Left colon (tissue), 2 donors: ENCODE data around the gene FRMD4A. TPM values are rescaled to one million over a fixed set of nuclear protein-coding genes. Genes with fewer than 3 reads are reported as not detected.
A peak's percentile ranks its signal among the peaks of the same experiment; 100 is the strongest.

ENCODE experiments used
- ATAC-seq: fragments of 200-7000 bp; cut with Tn5 transposase; one replicate; pipeline ENCODE4 v1.9.1; 2020; ENCODE audit warnings: mild to moderate bottlenecking, moderate library complexity
- DNase-seq, 2 donors: peaks; one replicate each; pipeline ENCODE4 v3.0.0-alpha.2; 2020
- intact Hi-C, 2 donors: fragments of 100-400 bp; cut with DNase I in 1 of 2; cut with micrococcal nuclease in 1 of 2; formaldehyde crosslinking; loops; one replicate each; pipeline versions ENCODE4 v1.11.2 to v1.14.0; 2022; cut with DNase I, micrococcal nuclease
- total RNA-seq, 2 donors: library from RNA; stranded (reverse); fragmentation: NEBNext Ultra II Directional; extraction: Animal tissue kit (Norgen Biotek cat#: 25700); gene quantifications; one replicate each; pipeline ENCODE4 v1.2.1, GENCODE V29; 2021
- donor health status: DM: no; HTN: no; CAD: no.
- donor health status: DM: yes; HTN: yes; CAD: no.

The FRMD4A gene
- total RNA-seq, 2 donors from 2014 or later, result 5.1 to 11.2 TPM

DNA sequence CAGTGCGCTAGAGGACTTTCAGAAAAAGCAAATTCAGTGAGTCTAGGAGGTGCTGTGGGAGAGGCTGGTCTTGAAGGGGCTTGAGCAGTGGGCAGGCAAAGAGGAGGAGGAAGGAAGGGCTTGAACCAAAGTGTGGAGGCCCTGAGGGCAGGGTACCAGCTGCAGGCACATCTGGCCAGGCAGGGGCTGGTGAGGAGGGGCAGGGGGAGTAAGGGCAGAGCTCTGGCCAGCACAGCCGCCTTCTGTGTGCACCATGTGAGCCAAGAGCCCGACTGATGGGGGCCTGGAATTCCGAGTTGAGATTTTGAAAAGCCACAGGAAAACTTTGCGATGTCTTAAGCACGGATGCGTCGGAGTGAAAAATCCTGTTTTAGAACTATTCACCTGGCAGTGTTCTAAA, 669.5 kb downstream of the FRMD4A start:
- intact Hi-C loops, result loop anchor here (2.0 to 10.0 kb wide), 2 partner anchors 112 to 114 kb away; no protein-coding TSS in a partner anchor
- DNase-seq (no peak), ATAC-seq (no peak)

- intact Hi-C loops, result loop anchor here (2.0 to 10.0 kb wide), 2 partner anchors 112 to 114 kb away; no protein-coding TSS in a partner anchor
- ATAC-seq (no peak), DNase-seq (no peak)
Measured at GRCh38 chr10:13660551-13660920, 670.2 kb downstream of the FRMD4A start.

- DNase-seq, result peak; percentile 42 to 67
- intact Hi-C loops, result loop anchor here (2.0 to 10.0 kb wide), 2 partner anchors 113 to 115 kb away; no protein-coding TSS in a partner anchor
- peak; percentile 59 for ATAC-seq
Measured at GRCh38 chr10:13659887-13660550, 670.7 kb downstream of the FRMD4A start.

- DNase-seq (peak; percentile 25 to 44), ATAC-seq (no peak)
- intact Hi-C loops, result no loop called here
Measured at GRCh38 chr10:13658871-13659685, 671.6 kb downstream of the FRMD4A start.

DNA sequence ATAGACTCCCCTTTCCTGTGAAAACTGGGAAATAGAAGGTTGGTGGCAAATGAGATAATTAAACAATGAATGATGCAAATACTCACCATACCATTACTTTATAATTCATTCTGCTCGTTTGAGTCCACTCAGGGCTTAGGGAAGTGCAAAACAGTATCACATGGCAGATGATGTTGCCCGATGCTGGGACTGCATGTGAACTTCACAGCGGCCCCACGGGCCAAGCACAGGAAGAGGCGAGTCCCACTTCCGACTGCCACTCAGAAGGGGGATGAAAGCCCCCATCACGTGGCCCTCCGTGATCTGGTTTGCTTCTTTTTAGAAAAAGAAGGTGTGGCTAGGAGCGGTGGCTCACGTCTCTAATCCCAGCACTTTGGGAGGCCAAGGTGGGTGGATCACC, 672.5 kb downstream of the FRMD4A start:
- intact Hi-C loops, result no loop called here
- no peak for ATAC-seq
- no peak for DNase-seq

DNA sequence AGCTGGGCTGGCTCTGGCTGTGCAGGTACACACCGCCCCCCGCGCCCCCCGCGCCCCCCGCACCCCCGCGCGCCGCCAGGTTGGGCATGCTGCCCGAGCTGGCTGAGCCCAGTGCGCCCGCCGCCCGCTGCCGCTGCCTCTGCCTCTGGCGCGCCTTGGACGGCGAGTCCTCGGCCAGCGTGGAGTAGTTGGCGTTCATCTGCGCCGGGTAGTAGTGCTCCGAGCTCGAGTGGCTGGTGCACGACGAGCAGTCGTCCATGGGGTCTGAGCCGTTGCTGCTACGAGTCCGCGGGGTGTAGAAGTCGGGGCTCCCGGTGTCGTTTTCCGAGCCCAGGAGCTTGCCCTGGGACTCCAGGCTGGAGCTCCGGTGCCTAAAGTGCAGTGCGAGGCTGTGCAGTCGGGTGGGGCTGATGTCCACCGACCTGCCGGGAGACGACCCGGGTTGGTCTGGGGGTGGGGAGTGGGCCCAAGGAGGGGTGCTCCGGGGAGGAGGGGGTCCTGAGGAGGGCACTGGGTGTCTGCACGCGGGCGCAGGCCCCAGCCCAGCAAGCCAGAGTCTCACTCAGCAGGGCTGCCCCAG, 673.5 kb downstream of the FRMD4A start:
- intact Hi-C loops, result no loop called here
- ATAC-seq (no peak), DNase-seq (no peak)

DNA sequence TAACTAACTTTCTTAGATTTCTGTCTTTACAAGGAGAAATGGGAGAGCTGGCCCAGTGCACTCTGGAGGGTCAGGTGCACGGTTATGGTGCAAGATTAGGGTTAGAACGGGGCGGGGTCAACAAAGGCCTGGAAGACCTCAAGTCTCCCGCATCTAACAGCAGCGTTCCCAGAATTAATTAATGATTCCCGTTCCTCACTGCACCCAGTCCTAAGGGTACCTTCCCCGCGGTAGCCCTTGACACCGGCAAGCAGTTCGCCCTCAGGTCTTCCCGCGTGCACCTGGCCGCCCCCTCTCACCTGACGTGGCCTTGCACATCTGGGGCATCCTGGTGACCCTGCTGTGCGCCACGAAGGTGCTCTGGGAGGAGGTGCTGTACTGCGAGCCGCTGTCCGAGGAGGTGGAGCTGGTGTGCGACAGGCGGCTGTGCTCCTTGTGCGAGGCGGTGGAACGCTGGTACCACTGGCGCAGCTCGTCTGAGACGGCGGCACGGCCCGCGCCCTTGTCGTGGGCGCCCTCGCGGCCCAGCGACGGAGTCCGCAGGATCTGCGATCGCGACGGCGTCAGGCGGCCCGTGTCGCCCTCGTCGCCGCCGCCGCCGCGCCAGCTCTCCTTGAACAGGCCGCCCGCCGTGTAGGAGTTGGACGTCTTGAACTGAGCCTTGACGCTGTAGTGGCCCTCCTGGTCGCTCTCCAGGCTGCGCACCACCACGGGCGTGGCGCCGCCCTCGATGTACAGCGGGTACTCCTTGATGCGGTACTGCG, 674.2 kb downstream of the FRMD4A start:
- ATAC-seq, result no peak
- intact Hi-C loops, result no loop called here

DNA sequence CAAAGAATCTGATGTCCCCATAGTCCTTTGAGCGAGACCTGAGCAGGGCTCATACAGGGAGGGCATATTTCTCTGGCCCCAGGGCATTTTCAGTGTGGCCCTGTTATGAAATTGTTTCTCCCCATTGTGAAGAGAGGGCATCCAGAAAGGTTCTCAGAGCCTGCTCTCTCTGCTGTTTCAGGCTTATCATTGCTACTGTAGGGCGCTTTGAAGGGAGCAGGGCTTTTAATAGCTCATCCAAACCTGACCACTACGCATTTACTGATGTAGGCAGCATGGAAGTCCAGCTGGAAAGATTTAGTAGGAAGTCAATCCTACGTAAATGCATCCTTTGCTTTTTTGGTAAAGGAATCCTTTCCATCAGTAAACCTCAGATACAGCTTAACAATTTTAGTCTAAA, 675.9 kb downstream of the FRMD4A start:
- ATAC-seq, result no peak
- intact Hi-C loops, result no loop called here
- no peak for DNase-seq

More for the DNA sequence above, 674.2 kb downstream of the FRMD4A start:
- DNase-seq, result no peak

GRCh38 chr10:13654118-13654830, 676.5 kb downstream of the FRMD4A start:
- intact Hi-C loops, result no loop called here
- DNase-seq, result no peak
- no peak for ATAC-seq

DNA sequence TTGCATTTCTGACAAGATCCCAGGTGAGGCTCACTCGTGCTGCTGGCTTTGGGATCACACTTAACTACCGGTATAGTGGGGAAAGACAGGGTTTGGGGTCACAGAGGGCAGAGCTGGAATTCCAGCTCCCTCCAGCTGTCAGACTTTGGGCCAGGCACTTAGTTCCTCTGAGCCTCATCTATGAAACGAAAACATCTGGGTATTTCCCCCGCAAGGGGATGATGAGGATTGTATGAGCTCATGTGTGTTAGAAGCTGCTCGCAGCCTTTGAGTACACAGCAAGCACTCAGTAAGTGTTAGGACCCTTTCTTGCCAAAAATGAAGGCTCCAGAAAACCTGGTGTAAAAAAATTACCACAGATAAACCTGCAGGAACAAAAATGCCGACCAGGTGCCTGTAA, 677.9 kb downstream of the FRMD4A start:
- ATAC-seq (no peak), DNase-seq (no peak)
- intact Hi-C loops, result no loop called here

DNA sequence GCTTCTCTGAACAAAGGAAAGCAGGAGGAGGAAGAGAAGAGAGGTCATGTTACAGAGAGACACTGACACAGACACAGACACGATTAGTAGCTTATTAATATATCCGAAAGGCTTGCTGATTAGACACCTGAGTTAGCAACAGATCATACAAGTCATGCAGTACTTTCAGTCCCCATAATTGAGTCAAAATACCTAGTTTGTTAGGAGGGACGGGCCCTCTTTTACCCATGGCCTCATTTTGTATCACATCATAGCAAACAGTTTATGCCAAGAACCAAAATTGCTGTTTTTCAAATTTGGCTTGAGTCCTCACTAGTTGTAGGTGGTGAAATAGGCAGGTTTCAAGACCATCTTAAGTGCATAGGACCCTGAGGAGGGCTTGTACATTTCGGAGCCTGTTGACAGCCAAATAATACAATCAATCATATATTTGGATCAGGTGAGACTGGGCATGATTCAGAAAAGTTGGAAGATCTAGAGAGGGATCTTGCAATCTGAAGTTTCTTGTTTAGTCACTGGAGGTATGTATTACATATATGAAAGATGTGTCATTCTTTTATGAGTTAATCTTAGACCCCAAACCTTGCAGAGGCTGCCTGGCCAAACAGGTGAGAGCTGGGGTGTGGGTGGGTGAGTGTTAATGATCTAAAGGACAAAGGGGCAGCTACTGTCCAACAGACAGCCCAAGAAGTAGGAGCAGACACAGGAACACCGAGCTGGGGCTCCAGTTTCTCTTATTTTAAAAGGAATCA, 678.6 kb downstream of the FRMD4A start:
- ATAC-seq (no peak), DNase-seq (no peak)
- intact Hi-C loops, result no loop called here

GRCh38 chr10:13650961-13651360, 679.8 kb downstream of the FRMD4A start:
- intact Hi-C loops, result no loop called here
- ATAC-seq (no peak), DNase-seq (no peak)

DNA sequence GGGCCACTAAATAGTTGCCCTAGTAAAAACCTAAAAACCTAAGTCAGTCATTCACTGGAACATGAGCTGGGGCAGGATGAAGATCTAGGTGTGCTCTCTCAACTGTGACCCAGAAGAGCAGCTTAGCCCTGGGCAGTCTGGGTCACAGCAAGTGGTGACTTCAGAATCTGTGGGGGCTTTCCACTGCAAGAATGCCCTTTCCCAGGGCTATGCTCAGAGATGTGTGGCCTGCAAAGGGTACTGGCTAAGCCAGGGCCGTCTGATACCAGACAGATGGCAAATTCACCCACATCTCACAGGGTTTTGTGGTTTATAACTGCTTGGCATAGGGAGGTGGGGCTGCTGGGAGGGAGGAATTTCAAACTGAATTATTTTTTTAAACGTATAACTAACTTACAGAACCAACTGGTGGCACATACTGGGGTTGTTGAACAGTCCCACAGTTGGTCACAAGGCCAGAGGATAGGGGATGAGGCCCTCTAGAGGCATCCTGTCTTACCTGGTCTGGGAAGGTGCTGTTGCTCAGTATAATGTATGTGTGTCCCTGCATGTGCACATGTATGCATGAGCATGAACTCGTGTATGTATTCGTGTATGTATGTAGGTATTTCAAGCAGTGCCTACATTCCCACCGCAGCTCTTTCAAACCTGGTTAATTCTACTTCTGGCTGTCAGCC, 680.7 kb downstream of the FRMD4A start:
- no peak for ATAC-seq
- intact Hi-C loops, result no loop called here
- DNase-seq, result no peak

- ATAC-seq, result no peak
Measured at GRCh38 chr10:13648425-13648824, 682.3 kb downstream of the FRMD4A start.

GRCh38 chr10:13644866-13645265, 685.9 kb downstream of the FRMD4A start:
- no peak for ATAC-seq

More at GRCh38 chr10:13648425-13648824, 682.3 kb downstream of the FRMD4A start:
- no peak for DNase-seq
- intact Hi-C loops, result no loop called here

DNA sequence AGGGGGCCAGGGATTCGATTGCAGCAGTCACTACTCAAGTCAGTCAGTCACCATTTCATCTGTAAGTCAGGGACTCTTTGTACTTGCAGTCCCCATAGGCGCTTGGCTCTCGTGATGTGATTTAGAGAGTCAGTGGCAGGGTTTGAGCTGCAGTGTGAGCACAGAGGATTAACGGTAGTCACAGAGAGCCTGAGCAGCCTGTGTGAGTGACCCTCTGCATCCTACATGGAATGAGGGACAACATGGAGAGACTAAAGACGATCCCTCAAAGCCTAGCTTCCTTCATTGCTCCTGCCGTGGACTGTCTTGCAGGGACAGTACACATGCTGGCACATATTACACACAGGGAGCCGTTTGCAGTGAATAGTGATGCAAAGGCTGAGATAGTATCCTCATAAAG, 687.7 kb downstream of the FRMD4A start:
- DNase-seq (no peak), ATAC-seq (no peak)
- intact Hi-C loops, result no loop called here

More at GRCh38 chr10:13644866-13645265, 685.9 kb downstream of the FRMD4A start:
- DNase-seq, result no peak
- intact Hi-C loops, result no loop called here

GRCh38 chr10:13642293-13642692, 688.4 kb downstream of the FRMD4A start:
- intact Hi-C loops, result no loop called here
- no peak for ATAC-seq
- no peak for DNase-seq
